OCI-LY3 (cell line): ENCODE data around the gene NDUFS7.

ENCODE experiments used
- H2AFZ ChIP-seq: fragments of 200-600, 300-600 bp; shearing (Covaris generic); 2 replicates; pipeline ENCODE4 v1.6.0; 2014; ENCODE audit warnings: antibody characterized with exemption, low read depth, low read length
- H3K27ac ChIP-seq: fragments of 200-600, 300-600 bp; sonication (generic); 2 replicates; pipeline ENCODE4 v1.5.1; 2014; ENCODE audit warnings: mild to moderate bottlenecking, low read length, moderate library complexity, mixed read lengths
- H3K27me3 ChIP-seq: fragments of 200-600, 300-600 bp; sonication (generic); 2 replicates; pipeline ENCODE4 v1.6.1; 2014; ENCODE audit warnings: low read depth, low read length, mixed read lengths
- H3K36me3 ChIP-seq: fragments of 200-600, 300-600 bp; sonication (generic); replicated peaks from 2 replicates; pipeline ENCODE3; 2014; ENCODE audit warnings: low read depth, low read length, mixed read lengths
- H3K4me1 ChIP-seq: fragments of 300-600, 200-600 bp; sonication (generic); 2 replicates; pipeline ENCODE4 v1.6.1; 2014; ENCODE audit warnings: low read length, mixed read lengths
- H3K4me2 ChIP-seq: fragments of 200-600, 300-600 bp; sonication (generic); 2 replicates; pipeline ENCODE4 v1.6.1; 2014; ENCODE audit warnings: low read length, mixed read lengths
- H3K4me3 ChIP-seq: fragments of 300-600, 200-600 bp; sonication (generic); 2 replicates; pipeline ENCODE4 v1.5.1; 2014; ENCODE audit warnings: antibody characterized with exemption, mild to moderate bottlenecking, low read length, moderate library complexity
- H3K79me2 ChIP-seq: fragments of 300-600, 200-600 bp; shearing (Covaris generic); 2 replicates; pipeline ENCODE4 v1.6.1; 2014; ENCODE audit warnings: mild to moderate bottlenecking, low read length, mixed read lengths
- H3K9ac ChIP-seq: fragments of 300-600, 200-600 bp; shearing (Covaris generic); 2 replicates; pipeline ENCODE4 v1.6.0; 2014; ENCODE audit warnings: mild to moderate bottlenecking, low read length, moderate library complexity
- H3K9me3 ChIP-seq: fragments of 200-600, 300-600 bp; shearing (Covaris generic); 2 replicates; pipeline ENCODE4 v1.6.1; 2014; ENCODE audit warnings: low read length, mixed read lengths; ENCODE audit not compliant: insufficient read depth
- H4K20me1 ChIP-seq: fragments of 200-600, 300-600 bp; sonication (generic); 2 replicates; pipeline ENCODE4 v1.6.1; 2016; ENCODE audit warnings: low read length, mixed read lengths; ENCODE audit not compliant: insufficient read depth
- CTCF ChIP-seq: fragments of 200-600, 300-600 bp; sonication (generic); IDR thresholded peaks from 2 replicates; pipeline ENCODE4 v1.5.1; 2014; ENCODE audit warnings: antibody characterized with exemption, low read length, low read depth
- EZH2phosphoT487 ChIP-seq: fragments of 200-600 bp; shearing (Covaris generic); IDR thresholded peaks from 2 replicates; pipeline ENCODE4 v1.6.1; 2018; ENCODE audit warnings: antibody characterized with exemption, mixed run types, low read depth

Gene NDUFS7

GRCh38 chr19:1433119-1434039 lies 49.7 kb downstream of the NDUFS7 start:
- H3K79me2 ChIP-seq = peaks cover 49% of the 10 kb centered on the region
- H3K9ac ChIP-seq = no peak overlapping the region
- H4K20me1 ChIP-seq = peaks cover 33% of the 10 kb centered on the region; the same call in 1 of the 2 replicates
- no peak overlapping the region for H3K4me3 ChIP-seq
- H3K27me3 ChIP-seq = no peaks in the 10 kb centered on the region
- no peak for TF ChIP-seq CTCF
- TF ChIP-seq EZH2phosphoT487 = no peak
- no peak overlapping the region for H3K27ac ChIP-seq
- no peaks in the 10 kb centered on the region for H3K9me3 ChIP-seq
- H3K4me1 ChIP-seq = peaks cover 9% of the 10 kb centered on the region; the same call in 1 of the 2 replicates
- H3K36me3 ChIP-seq = peaks cover 60% of the 10 kb centered on the region
- no peak overlapping the region for H2AFZ ChIP-seq
- H3K4me2 ChIP-seq = no peak overlapping the region

DNA sequence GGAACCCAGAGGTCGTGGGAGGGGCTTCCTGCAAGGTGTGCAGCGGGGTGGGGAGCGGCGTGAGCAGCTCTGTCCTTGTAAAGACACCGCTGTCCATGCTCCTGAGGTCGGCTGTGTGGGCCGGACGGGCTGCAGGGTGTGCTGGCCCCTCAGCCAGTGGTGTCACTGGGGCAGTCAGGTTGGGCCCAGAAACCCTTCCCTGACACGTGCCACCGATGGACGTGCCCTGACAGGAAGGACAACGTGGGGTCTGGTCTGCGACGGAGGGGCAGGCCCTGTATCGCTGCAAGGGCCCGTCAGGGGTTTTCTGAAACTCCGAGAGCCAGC lies 50.3 kb downstream of the NDUFS7 start:
- H3K79me2 ChIP-seq = peaks cover 51% of the 10 kb centered on the region
- peaks cover 36% of the 10 kb centered on the region for H4K20me1 ChIP-seq
- no peak overlapping the region for H3K9ac ChIP-seq
- H3K36me3 ChIP-seq = peaks cover 56% of the 10 kb centered on the region
- no peak overlapping the region for H3K4me2 ChIP-seq
- no peaks in the 10 kb centered on the region for H3K27me3 ChIP-seq
- peaks cover 9% of the 10 kb centered on the region; the same call in 1 of the 2 replicates for H3K4me1 ChIP-seq
- no peak for TF ChIP-seq CTCF
- no peak for TF ChIP-seq EZH2phosphoT487
- no peak overlapping the region for H3K27ac ChIP-seq
- H2AFZ ChIP-seq = no peak overlapping the region
- H3K4me3 ChIP-seq = no peak overlapping the region
- no peaks in the 10 kb centered on the region for H3K9me3 ChIP-seq

- H3K79me2 ChIP-seq = peaks cover 51% of the 10 kb centered on the region
- H3K36me3 ChIP-seq = peaks cover 56% of the 10 kb centered on the region
- no peak overlapping the region for H2AFZ ChIP-seq
- peaks cover 13% of the 10 kb centered on the region for H3K4me1 ChIP-seq
- no peaks in the 10 kb centered on the region for H3K27me3 ChIP-seq
- H3K9me3 ChIP-seq = no peaks in the 10 kb centered on the region
- peaks cover 36% of the 10 kb centered on the region for H4K20me1 ChIP-seq
- TF ChIP-seq EZH2phosphoT487 (no peak), CTCF (no peak)
- no peak overlapping the region for H3K4me2 ChIP-seq
- H3K4me3 ChIP-seq = no peak overlapping the region
- no peak overlapping the region for H3K27ac ChIP-seq
- no peak overlapping the region for H3K9ac ChIP-seq
These were observed 50.9 kb downstream of the NDUFS7 start for GRCh38 chr19:1434577-1435060.

DNA sequence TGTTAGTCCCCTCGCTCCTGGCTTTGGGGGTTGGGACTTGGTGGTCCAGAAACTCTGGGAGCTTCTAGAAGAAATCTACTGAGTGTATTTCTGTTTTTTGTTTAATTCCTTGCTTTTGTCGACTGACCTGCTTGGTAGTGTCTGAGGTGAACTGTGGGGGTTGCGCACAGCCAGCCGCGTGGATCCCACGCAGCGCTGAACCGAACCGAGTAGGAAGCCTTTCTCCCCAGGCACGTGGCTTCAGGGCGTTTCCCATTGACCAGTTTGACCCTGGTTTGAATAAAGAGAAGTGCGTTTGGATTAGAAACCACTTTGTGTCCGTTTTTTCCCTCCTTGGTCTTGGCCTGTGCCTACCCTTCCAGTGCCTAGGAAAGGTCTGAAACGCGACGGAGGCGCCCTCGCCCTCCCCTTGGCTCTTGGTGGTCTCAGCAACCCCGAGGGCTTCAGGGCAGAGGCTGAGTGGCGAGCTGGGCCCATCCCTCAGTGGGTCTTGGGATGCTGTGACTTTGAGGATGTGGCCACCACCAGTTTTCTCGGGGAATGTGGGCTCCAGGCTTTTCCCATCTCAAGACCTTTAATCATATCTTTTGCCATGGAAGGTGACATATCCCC lies 51.8 kb downstream of the NDUFS7 start:
- H3K79me2 ChIP-seq = peaks cover 51% of the 10 kb centered on the region
- TF ChIP-seq EZH2phosphoT487 = no peak
- TF ChIP-seq CTCF = no peak
- no peak overlapping the region for H3K9ac ChIP-seq
- no peak overlapping the region for H3K4me2 ChIP-seq
- H3K9me3 ChIP-seq = no peaks in the 10 kb centered on the region
- H4K20me1 ChIP-seq = peaks cover 42% of the 10 kb centered on the region
- peaks cover 21% of the 10 kb centered on the region for H3K4me1 ChIP-seq
- no peaks in the 10 kb centered on the region for H3K27me3 ChIP-seq
- H2AFZ ChIP-seq = no peak overlapping the region
- H3K36me3 ChIP-seq = peaks cover 56% of the 10 kb centered on the region
- H3K27ac ChIP-seq = no peak overlapping the region
- no peak overlapping the region for H3K4me3 ChIP-seq
